PC-9 (cell line): ENCODE data around the gene ERCC3. TPM values are rescaled to one million over a fixed set of nuclear protein-coding genes. Genes with fewer than 3 reads are reported as not detected.

Experiments
- BruUV-seq: library from RNA; stranded (reverse); fragments of 400-500 nt; replicated peaks from 2 replicates; lab custom pipeline; 2021; lab: Mats Ljungman, UMichigan
- CTCF ChIA-PET: fragments of 300-600 bp; sonication (Branson Sonifier 250); formaldehyde crosslinking; loops from one replicate; lab custom pipeline; 2022; ENCODE audit warnings: antibody characterized with exemption; lab: Charles Lee
- POLR2A ChIA-PET: fragments of 300-600 bp; sonication (Branson Sonifier 250); formaldehyde crosslinking; loops from one replicate; lab custom pipeline; 2022; ENCODE audit warnings: antibody characterized with exemption; ENCODE audit not compliant: unreplicated experiment; lab: Charles Lee
- DNase-seq, 2 experiments: peaks; one replicate each; pipeline versions ENCODE4 v3.0.0 to v3.0.0-alpha.2; 2015 to 2022; ENCODE audit warnings: mixed read lengths in 1 of 2
- H2AFZ ChIP-seq: fragments of 200-600 bp; sonication (generic); 2 replicates; pipeline ENCODE4 v1.8.1; 2017; ENCODE audit warnings: antibody characterized with exemption
- H3F3A ChIP-seq: fragments of 200-600 bp; sonication (generic); 2 replicates; pipeline ENCODE4 v1.8.1; 2017; ENCODE audit warnings: antibody characterized with exemption, mild to moderate bottlenecking, low read depth; ENCODE audit not compliant: insufficient read depth
- H3K27ac ChIP-seq: fragments of 200-600 bp; sonication (generic); 2 replicates; pipeline ENCODE4 v1.6.1; 2016; ENCODE audit warnings: mixed run types
- H3K27me3 ChIP-seq: fragments of 200-600 bp; sonication (generic); 2 replicates; pipeline ENCODE4 v1.6.1; 2016; ENCODE audit warnings: low read depth, mixed run types; ENCODE audit not compliant: insufficient read depth
- H3K36me3 ChIP-seq: fragments of 200-600 bp; sonication (generic); 2 replicates; pipeline ENCODE4 v1.6.1; 2016; ENCODE audit warnings: low read depth, mixed run types
- H3K4me1 ChIP-seq: fragments of 200-600 bp; sonication (generic); replicated peaks from 2 replicates; pipeline ENCODE4 v1.6.1; 2016; ENCODE audit warnings: mixed run types; ENCODE audit not compliant: insufficient read depth
- H3K4me2 ChIP-seq: fragments of 200-600 bp; sonication (generic); 2 replicates; pipeline ENCODE4 v1.6.1; 2017; ENCODE audit warnings: mixed run types
- H3K4me3 ChIP-seq: fragments of 200-600 bp; sonication (generic); 2 replicates; pipeline ENCODE4 v1.6.1; 2016; ENCODE audit warnings: mixed run types
- H3K79me2 ChIP-seq: fragments of 200-600 bp; sonication (generic); 2 replicates; pipeline ENCODE4 v1.6.1; 2017; ENCODE audit warnings: low read depth, mixed run types
- H3K9me2 ChIP-seq: fragments of 200-600 bp; sonication (generic); 2 replicates; pipeline ENCODE4 v1.8.1; 2017; ENCODE audit warnings: mild to moderate bottlenecking; ENCODE audit not compliant: insufficient read depth
- H3K9me3 ChIP-seq: fragments of 200-600 bp; sonication (generic); 2 replicates; pipeline ENCODE4 v1.8.1; 2016; ENCODE audit warnings: low read depth; ENCODE audit not compliant: insufficient read depth
- H4K20me1 ChIP-seq: fragments of 200-600 bp; sonication (generic); 2 replicates; pipeline ENCODE4 v1.8.1; 2017; ENCODE audit not compliant: insufficient read depth
- EZH2 ChIP-seq: fragments of 200-600 bp; sonication (generic); IDR thresholded peaks from 2 replicates; pipeline ENCODE4 v1.8.0; 2017; ENCODE audit warnings: antibody characterized with exemption, low read depth
- intact Hi-C: fragments of 100-400 bp; cut with micrococcal nuclease; formaldehyde crosslinking; loops from one replicate; pipeline ENCODE4 v1.10.0; 2022; ENCODE audit not compliant: unreplicated experiment
- total RNA-seq: library from RNA; stranded (reverse); gene quantifications from 2 replicates; pipeline ENCODE4 v1.2.3, GENCODE V29; 2021
- TF ChIP-seq, protein P1 (sequence below): fragments of 200-600 bp; sonication (generic); conservative IDR thresholded peaks from 2 replicates; pipeline ENCODE4 v1.6.1; 2017; ENCODE audit warnings: mixed run types, antibody characterized with exemption, mild to moderate bottlenecking, moderate library complexity

The ERCC3 gene
- total RNA-seq, 1 experiment from 2014 or later, result 73.2 TPM

DNA sequence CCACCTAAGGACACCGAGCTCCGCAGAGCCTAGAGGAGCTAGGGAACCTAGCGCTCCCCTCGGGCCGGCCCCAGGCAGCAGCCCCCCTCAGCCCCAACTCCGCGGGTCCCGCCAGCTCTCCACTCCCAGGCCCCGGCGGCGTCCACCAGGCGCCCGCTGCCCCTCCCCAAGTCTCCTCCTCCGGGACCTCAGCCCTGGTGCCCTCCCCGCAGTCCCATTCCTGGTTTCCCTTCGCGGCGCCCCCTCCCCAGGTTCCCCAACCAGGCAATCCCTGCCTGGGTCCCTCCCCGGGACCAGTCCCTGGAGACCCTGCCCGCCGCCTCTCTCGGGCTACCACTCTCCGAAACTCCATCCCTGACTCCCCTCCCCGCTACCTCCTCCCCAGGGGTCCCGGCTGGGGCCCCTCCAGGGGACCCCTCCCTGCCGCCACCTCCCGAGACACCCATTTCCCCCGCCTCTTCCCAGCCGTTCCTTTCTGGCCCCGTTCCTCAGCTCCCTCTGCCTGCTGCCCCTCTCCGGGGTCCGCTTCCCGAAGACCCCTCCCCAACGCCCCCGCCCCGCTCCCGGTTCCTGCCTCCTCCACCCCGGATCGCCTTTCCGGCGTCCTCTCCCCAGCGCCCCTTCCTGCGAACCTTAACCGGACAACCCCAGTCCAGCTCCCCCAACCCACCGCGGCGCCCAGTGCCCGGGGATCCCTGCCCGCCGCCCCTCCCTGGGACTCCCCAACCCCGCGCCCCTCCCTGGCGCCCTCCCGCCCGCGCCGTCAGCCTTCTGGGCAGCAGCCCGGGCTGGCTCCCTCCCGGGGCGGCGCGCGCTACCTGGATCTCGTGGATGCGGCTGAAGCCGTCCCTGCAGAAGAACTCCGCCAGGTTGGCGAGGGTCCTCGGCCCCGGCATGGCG, 74.5 kb downstream of the ERCC3 start:
- Histone ChIP-seq H4K20me1 (no peaks in the 10 kb centered on the region), H3K4me2 (peak overlapping the region; percentile 96), H2AFZ (peak overlapping the region; percentile 77), H3K9me2 (no peaks in the 10 kb centered on the region), H3K79me2 (peaks cover 52% of the 10 kb centered on the region), H3F3A (peaks cover 68% of the 10 kb centered on the region), H3K27ac (peak overlapping the region; percentile 97), H3K9me3 (no peaks in the 10 kb centered on the region), H3K27me3 (no peaks in the 10 kb centered on the region), H3K4me3 (peak overlapping the region; percentile 79), H3K4me1 (peaks cover 48% of the 10 kb centered on the region), H3K36me3 (peaks cover 7% of the 10 kb centered on the region; the same call in 1 of the 2 replicates)
- CTCF ChIA-PET, result no interaction called here
- BruUV-seq, result no TSS peak
- intact Hi-C loops, result loop anchor here (5.0 kb wide), 1 partner anchor 73 kb away; the partner anchor contains the start of gene ERCC3
- TF ChIP-seq, protein P1, sequence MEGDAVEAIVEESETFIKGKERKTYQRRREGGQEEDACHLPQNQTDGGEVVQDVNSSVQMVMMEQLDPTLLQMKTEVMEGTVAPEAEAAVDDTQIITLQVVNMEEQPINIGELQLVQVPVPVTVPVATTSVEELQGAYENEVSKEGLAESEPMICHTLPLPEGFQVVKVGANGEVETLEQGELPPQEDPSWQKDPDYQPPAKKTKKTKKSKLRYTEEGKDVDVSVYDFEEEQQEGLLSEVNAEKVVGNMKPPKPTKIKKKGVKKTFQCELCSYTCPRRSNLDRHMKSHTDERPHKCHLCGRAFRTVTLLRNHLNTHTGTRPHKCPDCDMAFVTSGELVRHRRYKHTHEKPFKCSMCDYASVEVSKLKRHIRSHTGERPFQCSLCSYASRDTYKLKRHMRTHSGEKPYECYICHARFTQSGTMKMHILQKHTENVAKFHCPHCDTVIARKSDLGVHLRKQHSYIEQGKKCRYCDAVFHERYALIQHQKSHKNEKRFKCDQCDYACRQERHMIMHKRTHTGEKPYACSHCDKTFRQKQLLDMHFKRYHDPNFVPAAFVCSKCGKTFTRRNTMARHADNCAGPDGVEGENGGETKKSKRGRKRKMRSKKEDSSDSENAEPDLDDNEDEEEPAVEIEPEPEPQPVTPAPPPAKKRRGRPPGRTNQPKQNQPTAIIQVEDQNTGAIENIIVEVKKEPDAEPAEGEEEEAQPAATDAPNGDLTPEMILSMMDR, result no peak
- TF ChIP-seq EZH2, result no peak
- POLR2A ChIA-PET, result no interaction called here
- peak; percentile 26 to 45 for DNase-seq

- Histone ChIP-seq H2AFZ (peak overlapping the region; percentile 77), H3K9me3 (no peaks in the 10 kb centered on the region), H3K4me1 (peaks cover 44% of the 10 kb centered on the region), H3K36me3 (peaks cover 7% of the 10 kb centered on the region; the same call in 1 of the 2 replicates), H3K9me2 (no peaks in the 10 kb centered on the region), H3K4me2 (peak overlapping the region; percentile 96), H4K20me1 (no peaks in the 10 kb centered on the region), H3K79me2 (peaks cover 58% of the 10 kb centered on the region), H3K27me3 (no peaks in the 10 kb centered on the region), H3K4me3 (peak overlapping the region; percentile 79), H3F3A (peaks cover 67% of the 10 kb centered on the region), H3K27ac (peak overlapping the region; percentile 97)
- TF ChIP-seq, protein P1, result no peak
- no peak for TF ChIP-seq EZH2
- BruUV-seq, result no TSS peak
- POLR2A ChIA-PET, result no interaction called here
- peak; percentile 25 to 47 for DNase-seq
- CTCF ChIA-PET, result no interaction called here
- intact Hi-C loops, result loop anchor here (1.0 to 5.0 kb wide), 2 partner anchors 8 to 74 kb away; partner anchors contain the start of gene ERCC3
Measured at GRCh38 chr2:127218812-127219170, 75.2 kb downstream of the ERCC3 start.

- ChIA-PET POLR2A (interaction anchor here (0.5 to 1.0 kb wide), 9 partner anchors 50 to 1071 kb away, joined by 3 to 21 read pairs (median 4); partner anchors contain the start of gene ERCC3), CTCF (interaction anchor here (0.5 to 1.2 kb wide), 3 partner anchors 9 to 76 kb away, joined by 3 to 7 read pairs (median 3); partner anchors contain the start of gene ERCC3)
- Histone ChIP-seq H3K36me3 (peaks cover 7% of the 10 kb centered on the region; the same call in 1 of the 2 replicates), H3K27ac (peak overlapping the region; percentile 97), H3K4me3 (peak overlapping the region; percentile 79), H4K20me1 (no peaks in the 10 kb centered on the region), H3F3A (peaks cover 56% of the 10 kb centered on the region), H3K9me3 (peaks cover 6% of the 10 kb centered on the region), H3K4me1 (peaks cover 37% of the 10 kb centered on the region), H3K4me2 (peak overlapping the region; percentile 96), H3K9me2 (no peaks in the 10 kb centered on the region), H2AFZ (0 out of 2 replicates have a peak overlapping the region, but pooled peaks have one; percentile 77), H3K79me2 (peaks cover 69% of the 10 kb centered on the region), H3K27me3 (no peaks in the 10 kb centered on the region)
- no peak for TF ChIP-seq EZH2
- TF ChIP-seq, protein P1, result no peak; the same call in 1 of the 2 replicates
- intact Hi-C loops, result loop anchor here (1.0 to 5.0 kb wide), 2 partner anchors 9 to 75 kb away; partner anchors contain the start of gene ERCC3
- TSS peak; percentile 79 for BruUV-seq
- peak; percentile 92 to 100 for DNase-seq
Measured at GRCh38 chr2:127217470-127218325, 76.2 kb downstream of the ERCC3 start.
